Measurements from ENCODE around the gene CCP110. TPM values are rescaled to one million over a fixed set of nuclear protein-coding genes. Genes with fewer than 3 reads are reported as not detected.

Gene CCP110
- polyA plus RNA-seq, 1 donor (not counting 4 experiments of a cell fraction or from before 2014, with no cell fraction given), result 5.5 TPM

DNA sequence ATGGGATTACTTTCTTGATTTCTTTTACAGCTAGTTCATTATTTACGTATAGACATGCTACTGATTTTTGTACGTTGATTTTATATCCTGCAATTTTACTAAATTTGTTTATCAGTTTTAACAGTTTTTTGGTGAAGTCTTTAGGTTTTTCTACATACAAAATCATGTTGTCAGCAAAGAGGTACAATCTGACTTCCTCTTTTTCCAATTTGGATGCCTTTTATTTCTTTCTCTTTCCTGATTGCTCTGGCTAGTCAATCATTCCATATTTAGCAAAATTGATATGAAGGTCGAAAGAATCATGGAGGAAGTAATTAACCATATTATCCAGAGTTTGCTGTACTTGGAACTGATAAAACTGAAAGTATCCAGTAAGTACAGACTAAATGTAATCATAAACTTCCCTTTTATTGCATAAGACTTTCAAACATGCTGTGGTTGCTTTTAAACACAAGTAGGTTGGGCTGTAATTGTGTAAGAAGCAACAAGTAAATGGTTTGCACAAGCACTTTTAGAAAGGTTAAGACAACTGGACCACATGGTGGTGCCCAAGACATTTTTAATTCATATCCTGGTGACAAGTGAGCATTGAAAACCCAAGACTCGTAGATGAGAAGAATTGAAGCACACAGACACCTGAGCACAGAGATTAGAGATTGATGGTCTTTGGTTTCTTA lies 10.2 kb upstream of the CCP110 start:
- Histone ChIP-seq H3K27ac (ENCODE audit: control insufficient read depth, insufficient read depth, low read length) (no peak overlapping the region), H3K9me3 (ENCODE audit: control insufficient read depth, low read depth, low read length) (no peaks in the 10 kb centered on the region), H3K4me3 (ENCODE audit: control insufficient read depth in 2 of 3, extremely low read depth in 1 of 3, insufficient read depth in 2 of 3, low read depth in 1 of 3, low read length in 3 of 3) (no peak overlapping the region), H3K36me3 (ENCODE audit: control insufficient read depth in 2 of 2, extremely low read depth in 1 of 2, insufficient read depth in 2 of 2, low read length in 2 of 2) (peaks cover 0 to 6% of the 10 kb centered on the region in 2 experiments), H3K4me1 (ENCODE audit: control insufficient read depth, extremely low read depth, insufficient read depth, low read length) (peaks cover 11% of the 10 kb centered on the region), H3K79me2 (ENCODE audit: control insufficient read depth, insufficient read depth, low read length) (peaks cover 6% of the 10 kb centered on the region), H3K9ac (ENCODE audit: control insufficient read depth, extremely low read depth, insufficient read depth, low read length) (no peak overlapping the region), H4K20me1 (ENCODE audit: control insufficient read depth, extremely low read depth, insufficient read depth, low read length) (peaks cover 3% of the 10 kb centered on the region), H3K9me1 (ENCODE audit: control insufficient read depth, extremely low read depth, insufficient read depth, low read length) (no peaks in the 10 kb centered on the region), H3K4me2 (ENCODE audit: control insufficient read depth, extremely low read depth, insufficient read depth, low read depth, low read length) (no peak overlapping the region), H2AFZ (ENCODE audit: control insufficient read depth, low read length) (no peak overlapping the region), H3K27me3 (ENCODE audit: control insufficient read depth, extremely low read depth, insufficient read depth, low read length) (no peaks in the 10 kb centered on the region)
- no peak for FAIRE-seq
- no peak for DNase-seq (ENCODE audit: low read depth, low spot score)
- dilution Hi-C loops (cut with MboI; ENCODE audit: extremely low pct_ligation_motif_present, low sequenced_read_pairs), result loop anchor here (25.0 kb wide), 1 partner anchor 101 kb away; the partner anchor contains the start of gene TMC5
- no peak for TF ChIP-seq EZH2 (IDR thresholded peaks at IDR 0.05; ENCODE audit: low read length)
- TF ChIP-seq, protein P1, sequence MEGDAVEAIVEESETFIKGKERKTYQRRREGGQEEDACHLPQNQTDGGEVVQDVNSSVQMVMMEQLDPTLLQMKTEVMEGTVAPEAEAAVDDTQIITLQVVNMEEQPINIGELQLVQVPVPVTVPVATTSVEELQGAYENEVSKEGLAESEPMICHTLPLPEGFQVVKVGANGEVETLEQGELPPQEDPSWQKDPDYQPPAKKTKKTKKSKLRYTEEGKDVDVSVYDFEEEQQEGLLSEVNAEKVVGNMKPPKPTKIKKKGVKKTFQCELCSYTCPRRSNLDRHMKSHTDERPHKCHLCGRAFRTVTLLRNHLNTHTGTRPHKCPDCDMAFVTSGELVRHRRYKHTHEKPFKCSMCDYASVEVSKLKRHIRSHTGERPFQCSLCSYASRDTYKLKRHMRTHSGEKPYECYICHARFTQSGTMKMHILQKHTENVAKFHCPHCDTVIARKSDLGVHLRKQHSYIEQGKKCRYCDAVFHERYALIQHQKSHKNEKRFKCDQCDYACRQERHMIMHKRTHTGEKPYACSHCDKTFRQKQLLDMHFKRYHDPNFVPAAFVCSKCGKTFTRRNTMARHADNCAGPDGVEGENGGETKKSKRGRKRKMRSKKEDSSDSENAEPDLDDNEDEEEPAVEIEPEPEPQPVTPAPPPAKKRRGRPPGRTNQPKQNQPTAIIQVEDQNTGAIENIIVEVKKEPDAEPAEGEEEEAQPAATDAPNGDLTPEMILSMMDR (optimal IDR thresholded peaks at IDR 0.05 in 1 of 3, IDR thresholded peaks at IDR 0.05 in 1 of 3, conservative IDR thresholded peaks at IDR 0.05 in 1 of 3; ENCODE audit: extremely low read depth in 1 of 3, insufficient read depth in 2 of 3, low read length in 3 of 3), result no peak

DNA sequence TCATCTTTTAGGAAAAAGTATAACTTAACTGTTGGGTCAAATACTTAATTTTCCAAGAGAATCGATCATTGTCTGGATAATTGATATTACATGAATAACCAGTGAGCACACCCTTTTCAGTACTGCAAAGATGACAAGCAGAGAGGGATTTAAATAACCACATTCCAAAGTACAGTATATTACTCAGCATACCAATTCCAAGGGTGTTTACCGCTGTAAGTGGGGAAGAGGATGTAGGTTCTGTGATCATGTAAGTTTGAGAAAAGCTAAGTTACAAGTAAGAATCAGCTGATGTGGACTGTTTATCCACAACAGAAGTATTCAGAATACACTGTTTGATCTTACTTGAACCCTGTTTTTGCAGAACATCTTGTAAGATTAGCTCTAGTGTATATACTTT lies 8.0 kb upstream of the CCP110 start:
- Histone ChIP-seq H3K4me1 (ENCODE audit: control insufficient read depth, extremely low read depth, insufficient read depth, low read length) (peaks cover 18% of the 10 kb centered on the region), H3K4me3 (ENCODE audit: control insufficient read depth in 2 of 3, extremely low read depth in 1 of 3, insufficient read depth in 2 of 3, low read depth in 1 of 3, low read length in 3 of 3) (no peak overlapping the region), H3K79me2 (ENCODE audit: control insufficient read depth, insufficient read depth, low read length) (peaks cover 23% of the 10 kb centered on the region), H2AFZ (ENCODE audit: control insufficient read depth, low read length) (no peak overlapping the region), H4K20me1 (ENCODE audit: control insufficient read depth, extremely low read depth, insufficient read depth, low read length) (peaks cover 3% of the 10 kb centered on the region), H3K9me3 (ENCODE audit: control insufficient read depth, low read depth, low read length) (no peaks in the 10 kb centered on the region), H3K27me3 (ENCODE audit: control insufficient read depth, extremely low read depth, insufficient read depth, low read length) (no peaks in the 10 kb centered on the region), H3K27ac (ENCODE audit: control insufficient read depth, insufficient read depth, low read length) (no peak overlapping the region), H3K9ac (ENCODE audit: control insufficient read depth, extremely low read depth, insufficient read depth, low read length) (no peak overlapping the region), H3K36me3 (ENCODE audit: control insufficient read depth in 2 of 2, extremely low read depth in 1 of 2, insufficient read depth in 2 of 2, low read length in 2 of 2) (peaks cover 0 to 6% of the 10 kb centered on the region in 2 experiments), H3K9me1 (ENCODE audit: control insufficient read depth, extremely low read depth, insufficient read depth, low read length) (no peaks in the 10 kb centered on the region), H3K4me2 (ENCODE audit: control insufficient read depth, extremely low read depth, insufficient read depth, low read depth, low read length) (no peak overlapping the region)
- TF ChIP-seq EZH2 (IDR thresholded peaks at IDR 0.05; ENCODE audit: low read length), result no peak
- TF ChIP-seq, protein P1 (optimal IDR thresholded peaks at IDR 0.05 in 1 of 3, IDR thresholded peaks at IDR 0.05 in 1 of 3, conservative IDR thresholded peaks at IDR 0.05 in 1 of 3; ENCODE audit: extremely low read depth in 1 of 3, insufficient read depth in 2 of 3, low read length in 3 of 3), result no peak
- FAIRE-seq (no peak), DNase-seq (ENCODE audit: low read depth, low spot score) (no peak)
- dilution Hi-C loops (cut with MboI; ENCODE audit: extremely low pct_ligation_motif_present, low sequenced_read_pairs), result loop anchor here (25.0 kb wide), 1 partner anchor 103 kb away; the partner anchor contains the start of gene TMC5
